AG04449 (cell line): ENCODE data around the gene SSTR4.
"Not testable (repeated sequence)": the region's sequence is repeated elsewhere in the genome, so short reads cannot be mapped to it uniquely, and the experiment has no call there.

Experiments
- CTCF ChIA-PET: fragments of 350-600 bp; formaldehyde crosslinking; extraction: SDS; loops from one replicate; lab custom pipeline; 2021; ENCODE audit warnings: antibody characterized with exemption; lab: Yijun Ruan, JAX
- POLR2A ChIA-PET: fragments of 400-600, 350-600 bp; formaldehyde crosslinking; extraction: SDS; loops from one replicate; lab custom pipeline; 2020; ENCODE audit warnings: antibody characterized with exemption, inconsistent platforms; lab: Yijun Ruan, JAX
- DNase-seq: peaks from one replicate; pipeline ENCODE4 v3.0.0-alpha.2; 2010; ENCODE audit warnings: low read depth, low spot score
- H3K4me3 ChIP-seq: 2 replicates; pipeline ENCODE4 v1.5.1; 2011; ENCODE audit warnings: low read depth, mild to moderate bottlenecking, control low read depth, low read length
- CTCF ChIP-seq: IDR thresholded peaks from one replicate; pipeline ENCODE4 v1.5.1; 2011; ENCODE audit warnings: mild to moderate bottlenecking, moderate library complexity, low read length, control low read depth, inconsistent platforms; ENCODE audit not compliant: insufficient read depth; ENCODE audit errors: missing control alignments

Gene SSTR4

GRCh38 chr20:23034721-23035671 is at the start of gene SSTR4:
TSS of gene SSTR4 (plus strand) at chr20:23035312. CDS start at chr20:23035484, 172 bp downstream.
- ChIA-PET POLR2A (no interaction called here), CTCF (no interaction called here)
- TF ChIP-seq CTCF = no peak
- no peak for DNase-seq
- no peak within 1 kb of the TSS for H3K4me3 ChIP-seq

- H3K4me3 ChIP-seq = no peak overlapping the region
- ChIA-PET CTCF (interaction anchor here (0.6 kb wide), 1 partner anchor 10 kb away, joined by 3 read pairs; no protein-coding TSS in a partner anchor), POLR2A (no interaction called here)
- no peak for TF ChIP-seq CTCF
- DNase-seq = no peak
Observed at GRCh38 chr20:22986601-22987000, 48.5 kb upstream of the SSTR4 start.

GRCh38 chr20:22991424-22991823 is 43.7 kb upstream of the SSTR4 start:
- CTCF ChIA-PET, DNase-seq, POLR2A ChIA-PET, H3K4me3 ChIP-seq: not testable (repeated sequence)

GRCh38 chr20:22993823-22994222 is 41.3 kb upstream of the SSTR4 start:
- TF ChIP-seq CTCF = no peak
- ChIA-PET POLR2A (no interaction called here), CTCF (no interaction called here)
- no peak for DNase-seq
- no peak overlapping the region for H3K4me3 ChIP-seq

- TF ChIP-seq CTCF = no peak
- ChIA-PET POLR2A (no interaction called here), CTCF (no interaction called here)
- H3K4me3 ChIP-seq = no peak overlapping the region
- no peak for DNase-seq
Observed at GRCh38 chr20:22995923-22996322, 39.2 kb upstream of the SSTR4 start.

GRCh38 chr20:22998476-22998875 is 36.6 kb upstream of the SSTR4 start:
- DNase-seq = no peak
- ChIA-PET POLR2A (no interaction called here), CTCF (no interaction called here)
- H3K4me3 ChIP-seq = no peak overlapping the region
- no peak for TF ChIP-seq CTCF
